T-helper 22 cell (primary cell): ENCODE measurements around the gene CPNE1.

Experiments used
- DNase-seq: peaks from one replicate; pipeline ENCODE4 v3.0.0-alpha.2; 2020; ENCODE audit warnings: low read depth

CPNE1 gene

GRCh38 chr20:35600176-35600992, 64.3 kb downstream of the CPNE1 start:
- no peak for DNase-seq

GRCh38 chr20:35599776-35600120, 65.0 kb downstream of the CPNE1 start:
- no peak for DNase-seq

GRCh38 chr20:35598899-35599775, 65.6 kb downstream of the CPNE1 start:
- no peak for DNase-seq

- no peak for DNase-seq
These were observed 66.2 kb downstream of the CPNE1 start for GRCh38 chr20:35598476-35598875.

GRCh38 chr20:35597186-35597585, 67.5 kb downstream of the CPNE1 start:
- no peak for DNase-seq

GRCh38 chr20:35595901-35596300, 68.8 kb downstream of the CPNE1 start:
- no peak for DNase-seq

GRCh38 chr20:35595456-35595855, 69.2 kb downstream of the CPNE1 start:
- no peak for DNase-seq

GRCh38 chr20:35592339-35592974, 72.2 kb downstream of the CPNE1 start:
- DNase-seq, result no peak

GRCh38 chr20:35588397-35588796, 76.3 kb downstream of the CPNE1 start:
- DNase-seq, result no peak

- DNase-seq, result no peak
These were observed 77.3 kb downstream of the CPNE1 start for GRCh38 chr20:35587436-35587835.

- no peak for DNase-seq
These were observed 77.8 kb downstream of the CPNE1 start for GRCh38 chr20:35586751-35587425.

GRCh38 chr20:35583636-35584560, 80.8 kb downstream of the CPNE1 start:
- no peak for DNase-seq

- no peak for DNase-seq
These were observed 81.8 kb downstream of the CPNE1 start for GRCh38 chr20:35582741-35583404.

- DNase-seq, result no peak
These were observed 82.6 kb downstream of the CPNE1 start for GRCh38 chr20:35582131-35582530.

- no peak for DNase-seq
These were observed 85.5 kb downstream of the CPNE1 start for GRCh38 chr20:35579196-35579595.

- no peak for DNase-seq
These were observed 86.2 kb downstream of the CPNE1 start for GRCh38 chr20:35578469-35578868.

GRCh38 chr20:35576816-35577215, 87.9 kb downstream of the CPNE1 start:
- no peak for DNase-seq
